ENCODE results near the gene CELF2. TPM values are rescaled to one million over a fixed set of nuclear protein-coding genes. Genes with fewer than 3 reads are reported as not detected.

CELF2 gene
- total RNA-seq, 2 donors from 2014 or later: 30.2 to 34.4 TPM

DNA sequence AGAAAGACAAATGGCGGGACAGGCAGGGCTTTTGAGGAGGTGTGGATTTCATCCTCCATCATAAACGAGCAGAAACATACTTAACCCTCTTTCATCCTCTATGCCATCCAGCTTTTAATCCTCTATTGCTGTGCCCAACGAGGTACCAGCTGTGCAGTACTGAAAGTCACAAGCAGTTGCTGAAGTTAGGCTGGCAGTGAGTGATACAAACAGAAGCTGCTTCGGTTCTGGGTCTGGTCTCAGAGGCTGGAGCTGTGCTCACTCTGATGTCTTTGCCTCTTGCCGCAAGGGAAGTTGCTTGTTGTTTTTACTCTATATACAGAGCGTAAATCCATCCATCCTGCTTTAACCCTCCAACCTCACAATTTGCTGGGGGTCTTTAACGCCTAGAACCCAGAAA, 235.2 kb downstream of the CELF2 start:
- H3K9me3 ChIP-seq: no peaks in the 10 kb centered on the region
- no peak overlapping the region for H3K9ac ChIP-seq (ENCODE audit: low read depth in 2 of 2, low read length in 2 of 2)
- TF ChIP-seq, protein P1, sequence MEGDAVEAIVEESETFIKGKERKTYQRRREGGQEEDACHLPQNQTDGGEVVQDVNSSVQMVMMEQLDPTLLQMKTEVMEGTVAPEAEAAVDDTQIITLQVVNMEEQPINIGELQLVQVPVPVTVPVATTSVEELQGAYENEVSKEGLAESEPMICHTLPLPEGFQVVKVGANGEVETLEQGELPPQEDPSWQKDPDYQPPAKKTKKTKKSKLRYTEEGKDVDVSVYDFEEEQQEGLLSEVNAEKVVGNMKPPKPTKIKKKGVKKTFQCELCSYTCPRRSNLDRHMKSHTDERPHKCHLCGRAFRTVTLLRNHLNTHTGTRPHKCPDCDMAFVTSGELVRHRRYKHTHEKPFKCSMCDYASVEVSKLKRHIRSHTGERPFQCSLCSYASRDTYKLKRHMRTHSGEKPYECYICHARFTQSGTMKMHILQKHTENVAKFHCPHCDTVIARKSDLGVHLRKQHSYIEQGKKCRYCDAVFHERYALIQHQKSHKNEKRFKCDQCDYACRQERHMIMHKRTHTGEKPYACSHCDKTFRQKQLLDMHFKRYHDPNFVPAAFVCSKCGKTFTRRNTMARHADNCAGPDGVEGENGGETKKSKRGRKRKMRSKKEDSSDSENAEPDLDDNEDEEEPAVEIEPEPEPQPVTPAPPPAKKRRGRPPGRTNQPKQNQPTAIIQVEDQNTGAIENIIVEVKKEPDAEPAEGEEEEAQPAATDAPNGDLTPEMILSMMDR (IDR thresholded peaks at IDR 0.05): no peak
- no peak overlapping the region for H3K27ac ChIP-seq
- DNase-seq: no peak
- H3K36me3 ChIP-seq: no peaks in the 10 kb centered on the region
- no peaks in the 10 kb centered on the region for H3K27me3 ChIP-seq
- no peak overlapping the region for H3K4me3 ChIP-seq
- intact Hi-C loops (cut with DNase I): no loop called here
- H3K4me1 ChIP-seq: no peaks in the 10 kb centered on the region

DNA sequence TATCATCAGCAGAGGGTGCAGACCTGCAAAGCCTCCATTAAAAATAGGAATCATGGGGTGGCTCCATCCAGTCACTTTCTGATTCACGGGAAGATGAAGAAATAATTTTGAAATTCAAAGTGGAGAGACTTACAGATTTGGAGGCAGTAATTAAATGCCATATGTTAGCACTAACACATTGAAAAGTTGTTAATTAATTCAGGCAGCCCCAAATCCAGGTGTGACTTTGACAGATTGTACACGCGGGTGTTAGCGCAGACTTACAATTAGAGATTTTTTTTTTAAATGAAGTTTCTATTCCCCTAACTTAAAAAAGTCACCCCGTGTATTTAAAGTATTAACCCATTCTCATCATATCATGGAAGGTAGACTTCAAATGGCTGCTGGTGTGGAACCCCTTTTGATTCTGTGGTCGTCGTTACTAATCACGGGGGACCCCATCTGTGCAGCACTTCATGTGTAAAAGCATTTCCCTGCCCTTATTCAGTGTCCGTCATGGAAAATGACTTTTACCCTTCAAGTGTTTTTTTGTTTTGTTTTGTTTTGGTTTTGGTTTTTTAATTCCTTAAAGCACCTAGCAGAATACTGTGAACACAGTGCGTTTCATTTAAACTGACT, 235.8 kb downstream of the CELF2 start:
- no peak for DNase-seq
- intact Hi-C loops (cut with DNase I): no loop called here
- Histone ChIP-seq H3K4me1 (no peaks in the 10 kb centered on the region), H3K9ac (ENCODE audit: low read depth in 2 of 2, low read length in 2 of 2) (no peak overlapping the region), H3K36me3 (no peaks in the 10 kb centered on the region), H3K27ac (no peak overlapping the region), H3K9me3 (no peaks in the 10 kb centered on the region), H3K27me3 (no peaks in the 10 kb centered on the region), H3K4me3 (no peak overlapping the region)
- TF ChIP-seq, protein P1 (IDR thresholded peaks at IDR 0.05): no peak

DNA sequence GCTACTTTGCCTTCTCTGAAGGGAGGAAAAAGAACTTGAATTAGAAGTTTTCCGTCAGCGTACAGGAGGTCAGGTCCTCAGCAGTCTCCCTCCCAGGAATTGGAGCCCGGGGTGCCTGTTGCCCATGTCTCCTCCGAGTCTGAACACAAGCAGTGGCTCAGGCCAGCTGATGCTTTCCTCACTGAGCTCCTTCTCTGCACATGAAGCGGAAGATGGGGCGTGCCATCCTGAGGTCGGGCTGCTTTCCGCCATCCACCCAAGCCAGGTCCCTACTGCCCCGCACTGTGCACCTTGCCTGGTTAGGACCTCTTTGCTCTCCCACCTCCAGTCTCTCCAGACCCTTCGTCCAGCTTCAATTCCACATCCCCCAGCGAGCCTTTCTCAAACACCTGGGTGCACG, 237.5 kb downstream of the CELF2 start:
- Histone ChIP-seq H3K9ac (ENCODE audit: low read depth in 2 of 2, low read length in 2 of 2) (no peak overlapping the region), H3K9me3 (no peaks in the 10 kb centered on the region), H3K4me3 (no peak overlapping the region), H3K27me3 (no peaks in the 10 kb centered on the region), H3K36me3 (no peaks in the 10 kb centered on the region), H3K27ac (no peak overlapping the region), H3K4me1 (no peaks in the 10 kb centered on the region)
- DNase-seq: no peak
- intact Hi-C loops (cut with DNase I): no loop called here
- TF ChIP-seq, protein P1 (IDR thresholded peaks at IDR 0.05): no peak

DNA sequence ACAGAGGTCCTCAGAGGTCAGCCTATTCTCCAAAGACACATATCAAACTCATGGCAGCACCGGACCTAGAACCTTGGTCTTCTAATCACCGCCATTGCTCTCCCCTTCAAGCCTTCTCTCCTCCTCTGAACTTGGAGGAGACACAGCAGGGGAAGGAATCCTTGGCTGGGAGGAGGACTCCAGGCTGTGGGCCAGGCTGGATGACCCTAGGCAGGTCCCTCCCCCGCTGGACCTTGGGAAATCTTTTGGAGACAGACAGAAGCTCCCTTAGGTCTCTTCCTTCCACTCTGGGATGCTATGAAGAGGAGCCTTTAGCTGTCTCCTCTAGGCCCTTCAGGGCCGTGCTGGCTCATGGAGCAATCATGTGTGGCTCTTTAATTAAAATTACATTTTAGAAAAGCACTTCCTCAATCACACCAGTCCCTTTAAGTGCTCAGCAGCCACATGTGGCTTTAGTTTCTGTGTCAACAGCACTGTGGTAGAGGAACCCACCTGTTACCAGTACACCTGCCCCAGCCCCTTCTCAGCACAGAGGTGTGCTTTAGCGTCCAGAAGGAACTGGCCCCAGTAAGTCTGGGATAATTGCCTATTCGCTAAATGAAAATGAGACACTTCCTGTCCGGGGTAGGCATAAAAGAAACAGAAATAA, 238.2 kb downstream of the CELF2 start:
- Histone ChIP-seq H3K9me3 (no peaks in the 10 kb centered on the region), H3K9ac (ENCODE audit: low read depth in 2 of 2, low read length in 2 of 2) (no peak overlapping the region), H3K27ac (no peak overlapping the region), H3K4me1 (no peaks in the 10 kb centered on the region), H3K4me3 (no peak overlapping the region), H3K27me3 (no peaks in the 10 kb centered on the region), H3K36me3 (no peaks in the 10 kb centered on the region)
- TF ChIP-seq, protein P1 (IDR thresholded peaks at IDR 0.05): no peak
- intact Hi-C loops (cut with DNase I): no loop called here
- DNase-seq: no peak

DNA sequence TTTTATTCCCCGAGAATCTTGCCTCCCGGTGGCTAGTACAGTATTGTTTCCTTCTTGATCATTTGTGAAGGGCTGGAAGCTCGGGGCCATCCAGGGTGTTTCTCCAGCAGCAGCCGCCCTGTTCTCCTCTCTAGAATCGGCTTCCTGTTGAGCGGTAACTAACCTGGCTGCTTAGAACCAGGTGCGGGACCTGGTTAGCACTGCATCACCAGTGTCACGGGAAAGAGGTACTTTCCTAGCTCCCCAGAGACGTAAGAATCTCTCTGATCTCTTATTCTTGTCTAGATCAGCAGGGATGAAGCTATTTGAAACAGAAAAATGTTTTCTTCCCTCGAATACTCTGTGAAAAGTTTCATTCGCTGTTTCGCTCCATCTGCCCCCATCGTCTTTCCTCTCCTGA, 239.2 kb downstream of the CELF2 start:
- DNase-seq: no peak
- intact Hi-C loops (cut with DNase I): no loop called here
- no peaks in the 10 kb centered on the region for H3K36me3 ChIP-seq

More for the DNA sequence above, 239.2 kb downstream of the CELF2 start:
- no peaks in the 10 kb centered on the region for H3K4me1 ChIP-seq
- no peak overlapping the region for H3K9ac ChIP-seq (ENCODE audit: low read depth in 2 of 2, low read length in 2 of 2)
- no peak overlapping the region for H3K4me3 ChIP-seq
- TF ChIP-seq, protein P1 (IDR thresholded peaks at IDR 0.05): no peak
- H3K9me3 ChIP-seq: no peaks in the 10 kb centered on the region
- no peaks in the 10 kb centered on the region for H3K27me3 ChIP-seq
- no peak overlapping the region for H3K27ac ChIP-seq

All from colonic mucosa (tissue), 4 donors.